Measurements from ENCODE around the gene NDUFA3.

The NDUFA3 gene

GRCh38 chr19:54141356-54141755, 38.7 kb downstream of the NDUFA3 start:
- no peak for DNase-seq

DNA sequence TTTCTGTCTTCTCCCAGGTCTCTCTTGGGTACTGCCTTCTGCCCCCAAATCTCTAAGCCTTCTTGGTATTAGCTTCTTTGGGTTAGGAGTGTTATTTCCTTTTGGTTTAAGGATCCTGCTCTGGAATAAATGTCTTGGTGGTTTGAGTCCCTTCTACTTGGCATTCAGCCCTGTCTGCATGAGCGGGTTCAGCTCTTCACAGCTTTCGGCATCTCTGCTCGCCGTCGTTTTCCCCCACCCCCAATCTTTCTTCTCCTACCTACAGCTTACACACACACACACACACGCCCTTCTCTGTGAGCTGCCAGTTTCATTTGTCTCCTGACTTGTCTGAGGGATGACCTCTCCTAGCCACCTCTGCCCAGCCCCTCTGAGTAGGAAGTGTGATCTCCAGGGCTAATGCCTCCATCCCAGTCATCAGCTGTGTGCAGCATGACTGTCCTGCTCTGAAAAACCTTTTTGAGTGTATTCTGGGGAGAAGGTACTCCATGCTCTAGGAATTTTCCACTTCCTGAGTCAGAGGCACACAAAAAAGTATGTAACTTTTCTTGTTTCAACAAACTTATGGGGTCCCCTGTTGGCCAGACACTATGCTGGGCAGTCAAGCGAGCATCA, 39.6 kb downstream of the NDUFA3 start:
- DNase-seq: no peak

- no peak for DNase-seq
Observed at GRCh38 chr19:54145541-54146158, 43.0 kb downstream of the NDUFA3 start.

GRCh38 chr19:54147676-54148075, 45.0 kb downstream of the NDUFA3 start:
- no peak for DNase-seq

DNA sequence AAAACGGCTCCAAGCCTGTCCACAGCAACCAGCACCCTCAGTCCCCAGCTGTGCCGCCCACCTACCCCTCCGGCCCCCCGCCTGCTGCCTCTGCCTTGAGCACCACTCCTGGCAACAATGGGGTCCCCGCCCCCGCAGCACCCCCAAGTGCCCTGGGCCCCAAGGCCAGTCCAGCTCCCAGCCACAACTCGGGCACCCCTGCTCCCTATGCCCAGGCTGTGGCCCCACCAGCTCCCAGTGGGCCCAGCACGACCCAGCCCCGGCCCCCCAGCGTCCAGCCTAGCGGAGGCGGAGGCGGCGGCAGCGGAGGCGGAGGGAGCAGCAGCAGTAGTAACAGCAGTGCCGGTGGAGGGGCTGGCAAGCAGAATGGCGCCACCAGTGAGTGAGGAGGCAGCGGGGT, 45.5 kb downstream of the NDUFA3 start:
- DNase-seq: no peak

- DNase-seq: no peak
Observed at GRCh38 chr19:54149021-54149812, 46.6 kb downstream of the NDUFA3 start.

DNA sequence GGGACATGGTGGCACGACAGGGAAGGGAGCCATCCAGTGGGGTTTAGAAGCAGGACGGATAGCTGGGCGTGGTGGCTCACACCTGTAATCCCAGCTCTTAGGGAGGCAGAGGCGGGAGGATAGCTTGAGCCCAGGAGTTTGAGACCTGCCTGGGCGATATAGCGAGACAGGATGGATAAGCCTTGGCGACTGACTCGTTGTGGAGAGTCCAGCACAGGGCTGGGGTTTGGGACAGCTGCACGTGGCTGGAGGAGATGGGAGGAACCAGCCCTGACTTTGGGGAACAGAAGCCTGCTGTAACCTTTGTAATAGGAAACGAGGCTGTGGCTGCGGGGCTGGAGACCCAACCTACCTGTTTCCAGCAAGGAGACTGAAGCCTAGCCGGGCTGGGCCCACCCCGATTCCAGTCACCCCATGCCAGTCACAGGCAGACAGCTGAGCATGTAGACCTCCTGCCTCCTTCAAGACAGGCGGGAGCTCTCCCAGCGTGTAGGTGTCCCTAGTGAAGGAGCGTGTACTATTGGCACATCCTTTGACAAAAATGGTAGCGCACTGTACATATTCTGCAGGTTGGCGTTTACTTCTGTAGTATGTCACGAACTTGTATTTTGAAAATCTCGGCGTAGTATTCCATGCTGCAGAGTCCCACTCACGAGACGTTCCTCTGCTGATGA, 48.8 kb downstream of the NDUFA3 start:
- no peak for DNase-seq

DNA sequence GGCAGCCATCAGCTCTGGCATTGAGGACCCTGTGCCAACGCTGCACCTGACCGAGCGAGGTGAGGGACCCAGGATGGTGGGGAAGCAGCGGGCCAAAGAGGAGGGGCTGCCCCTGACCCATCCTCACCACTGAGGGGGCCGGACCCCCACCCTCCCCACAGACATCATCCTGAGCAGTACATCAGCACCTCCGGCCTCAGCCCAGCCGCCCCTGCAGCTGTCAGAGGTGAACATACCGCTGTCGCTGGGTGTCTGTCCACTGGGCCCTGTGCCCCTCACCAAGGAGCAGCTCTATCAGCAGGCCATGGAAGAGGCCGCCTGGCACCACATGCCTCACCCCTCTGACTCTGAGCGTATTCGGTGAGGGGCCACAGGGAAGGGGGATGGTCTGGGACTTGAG, 49.6 kb downstream of the NDUFA3 start:
- no peak for DNase-seq

- DNase-seq: no peak
Observed at GRCh38 chr19:54152878-54153524, 50.3 kb downstream of the NDUFA3 start.

DNA sequence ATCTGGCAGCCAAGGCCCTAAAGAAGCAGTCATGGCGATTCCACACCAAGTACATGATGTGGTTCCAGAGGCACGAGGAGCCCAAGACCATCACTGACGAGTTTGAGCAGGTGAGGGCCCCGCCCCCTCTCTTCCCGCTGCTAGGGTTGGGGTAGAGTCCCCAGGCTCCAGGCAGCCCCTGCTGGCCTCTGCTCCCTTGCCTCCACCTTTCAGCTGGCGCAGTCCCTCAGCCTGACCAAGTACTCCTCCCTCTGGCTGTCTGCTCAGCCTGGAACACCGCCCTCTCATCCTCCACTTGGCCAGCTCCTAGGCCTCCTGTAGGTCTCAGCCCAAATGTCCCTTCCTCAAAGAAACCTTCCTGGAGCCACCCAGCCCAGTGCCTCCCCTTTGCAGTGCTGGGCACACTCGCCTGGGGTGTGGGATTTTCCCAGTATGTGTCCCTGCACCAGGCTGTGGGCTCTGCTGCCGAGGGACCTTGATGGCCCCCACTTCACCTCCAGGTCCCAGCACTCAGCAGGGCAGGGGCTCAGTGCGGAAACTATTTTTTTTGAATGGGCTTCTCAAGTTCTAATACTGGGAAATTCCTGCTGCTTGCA, 51.2 kb downstream of the NDUFA3 start:
- DNase-seq: no peak

DNA sequence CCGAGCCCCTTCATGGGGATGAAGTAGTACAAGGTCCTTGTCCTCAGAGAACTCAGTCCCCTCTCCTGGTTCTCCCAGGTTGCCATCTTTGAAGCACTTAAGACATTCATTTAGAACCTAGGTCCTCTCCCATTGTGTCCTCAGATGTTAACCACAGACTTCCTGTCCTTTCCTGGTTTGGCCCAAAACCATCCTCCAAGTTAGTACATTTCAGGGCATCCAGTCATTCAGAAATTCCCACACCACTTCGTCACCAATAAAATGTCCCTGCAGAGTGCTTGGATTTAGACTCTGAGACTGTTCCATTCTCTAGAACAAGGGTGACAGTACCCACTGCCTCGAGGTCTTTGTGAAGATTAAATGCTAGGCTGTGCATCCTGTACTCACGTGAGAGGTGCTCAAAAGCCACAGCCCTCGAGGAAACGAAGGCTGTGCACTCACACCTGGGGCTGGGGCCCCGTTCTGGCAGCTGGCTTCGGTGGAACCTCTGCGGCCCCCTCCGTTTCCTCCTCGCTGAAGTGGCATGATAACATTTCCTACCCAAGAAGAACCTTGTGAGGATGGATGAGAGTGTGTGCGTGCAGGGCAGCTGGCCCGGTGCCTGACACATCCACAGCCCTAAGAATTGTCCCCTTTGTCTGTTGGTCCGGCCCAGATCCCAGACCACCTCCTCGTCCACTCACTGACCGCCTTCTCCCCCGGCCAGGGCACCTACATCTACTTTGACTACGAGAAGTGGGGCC, 52.1 kb downstream of the NDUFA3 start:
- no peak for DNase-seq

DNA sequence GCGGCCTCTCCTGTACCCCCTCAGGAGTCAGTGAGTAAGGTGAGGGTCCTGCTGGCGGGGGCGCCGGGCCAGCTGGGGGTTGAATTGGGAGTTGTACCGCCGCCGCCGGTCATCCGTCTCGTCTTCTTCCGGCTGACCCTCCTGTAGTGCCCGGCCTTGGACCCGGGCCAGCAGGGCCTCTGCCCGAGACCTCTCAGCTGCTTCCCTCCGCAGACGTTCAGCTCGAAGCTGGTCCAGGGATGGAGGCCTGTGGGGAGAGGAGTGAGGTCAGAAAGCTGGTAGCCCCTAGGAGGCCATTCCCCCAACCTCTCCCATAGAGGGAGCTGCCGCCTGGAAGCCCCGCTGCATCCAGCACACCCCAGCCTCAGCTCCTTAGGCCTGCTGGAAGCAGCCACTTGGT, 53.0 kb downstream of the NDUFA3 start:
- no peak for DNase-seq

- no peak for DNase-seq
Observed at GRCh38 chr19:54156490-54156889, 53.8 kb downstream of the NDUFA3 start.

DNA sequence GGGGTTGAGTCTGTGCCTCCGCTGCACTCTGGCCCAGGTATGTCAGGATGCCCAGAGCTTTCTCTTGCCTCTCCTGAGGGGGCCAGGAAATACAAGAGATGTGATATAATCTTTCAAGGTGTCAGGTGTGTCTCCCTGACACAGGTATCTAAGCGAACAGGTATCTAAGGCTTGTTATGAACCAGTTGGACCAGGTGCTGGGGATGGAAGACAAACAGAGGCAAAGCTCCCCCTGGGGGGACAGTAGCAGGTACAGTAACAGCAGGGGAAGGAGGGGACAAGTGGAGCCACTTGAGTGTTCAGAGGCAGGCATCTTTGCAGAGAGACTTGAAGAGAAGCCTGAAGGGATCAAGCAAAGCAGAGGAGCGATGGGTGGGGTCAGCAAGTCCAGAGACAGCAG, 54.3 kb downstream of the NDUFA3 start:
- no peak for DNase-seq

Data from cortex of kidney (tissue), 1 donor.